ENCODE results near the gene SPG11. TPM values are rescaled to one million over a fixed set of nuclear protein-coding genes. Genes with fewer than 3 reads are reported as not detected.

Gene SPG11
- total and polyA plus RNA-seq, 2 experiments from 2014 or later, result 23.3 to 42.2 TPM

DNA sequence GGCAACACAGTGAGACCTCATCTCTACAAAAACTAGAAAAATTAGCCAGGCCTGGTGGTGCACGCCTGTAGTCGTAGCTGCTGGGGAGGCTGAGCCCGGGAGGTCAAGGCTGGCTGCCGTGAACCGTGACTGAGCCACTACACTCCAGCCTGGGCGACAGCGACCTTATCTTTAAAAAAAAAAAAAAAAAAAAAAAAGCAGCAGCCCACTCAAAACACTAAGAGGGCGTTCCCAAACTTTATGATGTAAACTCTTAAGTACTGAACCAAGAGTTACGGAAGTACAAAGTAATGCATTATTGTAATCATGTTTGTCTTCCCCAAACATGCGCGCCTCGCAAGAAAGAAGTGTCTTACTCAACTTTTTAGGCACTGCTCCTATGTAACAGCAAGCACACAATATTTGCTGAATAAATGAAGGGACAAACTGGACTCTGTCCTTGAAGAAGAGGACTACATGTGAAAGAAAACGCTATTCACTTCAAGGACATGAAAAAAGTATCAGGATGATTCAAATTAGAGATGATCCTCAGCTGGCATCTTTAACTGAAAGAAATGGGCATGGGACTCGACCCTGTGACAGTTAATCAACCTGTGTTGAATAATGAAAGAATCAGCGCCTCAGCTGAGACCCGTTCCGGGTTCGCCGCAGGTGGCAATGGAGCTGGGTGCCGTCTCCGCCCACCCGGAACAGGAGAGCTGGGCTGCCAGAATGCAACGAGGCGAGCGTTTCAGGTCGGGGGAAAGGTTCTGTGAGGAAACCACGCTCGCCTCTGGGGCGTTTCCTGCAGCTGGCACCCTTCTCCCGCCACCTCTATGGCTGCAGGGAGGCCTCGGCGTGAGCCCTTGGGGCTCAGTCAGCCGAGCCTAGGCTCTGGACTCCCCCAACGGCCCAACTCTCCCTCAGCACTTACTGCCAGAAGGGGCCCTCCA, 718 bp downstream of the SPG11 start:
- Mint-ChIP-seq H3K9me3 (no peaks in the 10 kb centered on the region), H3K4me3 (peak overlapping the region; percentile 97), H3K27ac (peak overlapping the region; percentile 95), H3K27me3 (ENCODE audit: insufficient read depth, low read depth, poor library complexity) (peaks cover 4% of the 10 kb centered on the region), H3K36me3 (ENCODE audit: low read depth) (peaks cover 13% of the 10 kb centered on the region), H3K4me1 (peaks cover 17% of the 10 kb centered on the region)
- TF ChIP-seq, protein P1, sequence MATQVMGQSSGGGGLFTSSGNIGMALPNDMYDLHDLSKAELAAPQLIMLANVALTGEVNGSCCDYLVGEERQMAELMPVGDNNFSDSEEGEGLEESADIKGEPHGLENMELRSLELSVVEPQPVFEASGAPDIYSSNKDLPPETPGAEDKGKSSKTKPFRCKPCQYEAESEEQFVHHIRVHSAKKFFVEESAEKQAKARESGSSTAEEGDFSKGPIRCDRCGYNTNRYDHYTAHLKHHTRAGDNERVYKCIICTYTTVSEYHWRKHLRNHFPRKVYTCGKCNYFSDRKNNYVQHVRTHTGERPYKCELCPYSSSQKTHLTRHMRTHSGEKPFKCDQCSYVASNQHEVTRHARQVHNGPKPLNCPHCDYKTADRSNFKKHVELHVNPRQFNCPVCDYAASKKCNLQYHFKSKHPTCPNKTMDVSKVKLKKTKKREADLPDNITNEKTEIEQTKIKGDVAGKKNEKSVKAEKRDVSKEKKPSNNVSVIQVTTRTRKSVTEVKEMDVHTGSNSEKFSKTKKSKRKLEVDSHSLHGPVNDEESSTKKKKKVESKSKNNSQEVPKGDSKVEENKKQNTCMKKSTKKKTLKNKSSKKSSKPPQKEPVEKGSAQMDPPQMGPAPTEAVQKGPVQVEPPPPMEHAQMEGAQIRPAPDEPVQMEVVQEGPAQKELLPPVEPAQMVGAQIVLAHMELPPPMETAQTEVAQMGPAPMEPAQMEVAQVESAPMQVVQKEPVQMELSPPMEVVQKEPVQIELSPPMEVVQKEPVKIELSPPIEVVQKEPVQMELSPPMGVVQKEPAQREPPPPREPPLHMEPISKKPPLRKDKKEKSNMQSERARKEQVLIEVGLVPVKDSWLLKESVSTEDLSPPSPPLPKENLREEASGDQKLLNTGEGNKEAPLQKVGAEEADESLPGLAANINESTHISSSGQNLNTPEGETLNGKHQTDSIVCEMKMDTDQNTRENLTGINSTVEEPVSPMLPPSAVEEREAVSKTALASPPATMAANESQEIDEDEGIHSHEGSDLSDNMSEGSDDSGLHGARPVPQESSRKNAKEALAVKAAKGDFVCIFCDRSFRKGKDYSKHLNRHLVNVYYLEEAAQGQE (IDR thresholded peaks at IDR 0.05; ENCODE audit: unreplicated experiment), result no peak
- TF ChIP-seq POLR2AphosphoS5 (IDR thresholded peaks at IDR 0.05; ENCODE audit: low read depth) (no peak), JUNB (IDR thresholded peaks at IDR 0.05; ENCODE audit: unreplicated experiment) (no peak), CREB1 (CRISPR knock-in tag; IDR thresholded peaks at IDR 0.05; ENCODE audit: low read depth) (no peak), ETS1 (IDR thresholded peaks at IDR 0.05) (no peak), CTCF (conservative IDR thresholded peaks at IDR 0.05; ENCODE audit: low read depth in 2 of 2) (no peak), EZH2 (IDR thresholded peaks at IDR 0.05; ENCODE audit: low read depth, unreplicated experiment) (no peak), ZNF331 (CRISPR knock-in tag; IDR thresholded peaks at IDR 0.05; ENCODE audit: low read depth) (no peak), STAT1 (IDR thresholded peaks at IDR 0.05; ENCODE audit: unreplicated experiment) (no peak), ZNF114 (CRISPR knock-in tag; IDR thresholded peaks at IDR 0.05) (no peak), NANOG (IDR thresholded peaks at IDR 0.05; ENCODE audit: borderline replicate concordance) (no peak)
- ATAC-seq (peak; percentile 66), DNase-seq (ENCODE audit: low spot score) (peak; percentile 63)
- peaks cover 5% of the 10 kb centered on the region; the same call in 1 of the 2 replicates for H3K4me1 ChIP-seq (ENCODE audit: insufficient read depth)
- peaks cover 10% of the 10 kb centered on the region; the same call in 1 of the 2 replicates for H3K79me2 ChIP-seq (replicated peaks; ENCODE audit: insufficient read depth)
- peak overlapping the region; percentile 99 for H3K4me2 ChIP-seq
- peak overlapping the region; percentile 95 for H3K4me3 ChIP-seq
- peak overlapping the region; percentile 82; the same call in 1 of the 2 replicates for H3K27ac ChIP-seq (ENCODE audit: low read depth)
- no peaks in the 10 kb centered on the region for H4K20me1 ChIP-seq (replicated peaks; ENCODE audit: insufficient read depth)
- no peaks in the 10 kb centered on the region for H3K9me2 ChIP-seq (ENCODE audit: insufficient read depth)
- no peaks in the 10 kb centered on the region; the same call in 1 of the 2 replicates for H3F3A ChIP-seq (replicated peaks; ENCODE audit: low read depth)
- H2AFZ ChIP-seq, result peak overlapping the region; percentile 96
- H3K36me3 ChIP-seq (ENCODE audit: insufficient read depth), result no peaks in the 10 kb centered on the region
- H3K27me3 ChIP-seq (ENCODE audit: insufficient read depth), result no peaks in the 10 kb centered on the region

Measured in GM23338 (cell line).